ENCODE data around the gene KLHL14.

DNA sequence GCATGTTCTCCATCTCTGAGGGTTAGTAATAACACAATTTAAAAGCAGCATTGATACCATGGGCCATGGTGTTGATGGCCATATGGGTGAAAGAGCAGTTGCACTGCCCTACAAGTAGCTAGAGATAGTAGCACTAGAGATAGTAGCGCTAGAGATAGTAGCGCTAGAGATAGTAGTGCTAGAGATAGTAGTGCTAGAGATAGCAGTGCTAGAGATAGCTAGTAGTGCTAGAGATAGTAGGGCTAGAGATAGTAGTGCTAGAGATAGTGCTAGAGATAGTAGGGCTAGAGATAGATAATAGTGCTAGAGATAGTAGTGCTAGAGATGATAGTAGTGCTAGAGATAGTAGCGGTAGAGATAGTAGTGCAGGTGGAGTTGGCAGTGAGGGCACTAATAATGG lies 39.5 kb upstream of the KLHL14 start:
- TF ChIP-seq, protein P1, sequence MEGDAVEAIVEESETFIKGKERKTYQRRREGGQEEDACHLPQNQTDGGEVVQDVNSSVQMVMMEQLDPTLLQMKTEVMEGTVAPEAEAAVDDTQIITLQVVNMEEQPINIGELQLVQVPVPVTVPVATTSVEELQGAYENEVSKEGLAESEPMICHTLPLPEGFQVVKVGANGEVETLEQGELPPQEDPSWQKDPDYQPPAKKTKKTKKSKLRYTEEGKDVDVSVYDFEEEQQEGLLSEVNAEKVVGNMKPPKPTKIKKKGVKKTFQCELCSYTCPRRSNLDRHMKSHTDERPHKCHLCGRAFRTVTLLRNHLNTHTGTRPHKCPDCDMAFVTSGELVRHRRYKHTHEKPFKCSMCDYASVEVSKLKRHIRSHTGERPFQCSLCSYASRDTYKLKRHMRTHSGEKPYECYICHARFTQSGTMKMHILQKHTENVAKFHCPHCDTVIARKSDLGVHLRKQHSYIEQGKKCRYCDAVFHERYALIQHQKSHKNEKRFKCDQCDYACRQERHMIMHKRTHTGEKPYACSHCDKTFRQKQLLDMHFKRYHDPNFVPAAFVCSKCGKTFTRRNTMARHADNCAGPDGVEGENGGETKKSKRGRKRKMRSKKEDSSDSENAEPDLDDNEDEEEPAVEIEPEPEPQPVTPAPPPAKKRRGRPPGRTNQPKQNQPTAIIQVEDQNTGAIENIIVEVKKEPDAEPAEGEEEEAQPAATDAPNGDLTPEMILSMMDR (IDR thresholded peaks at IDR 0.05), result no peak
- no peak for TF ChIP-seq POLR2A (IDR thresholded peaks at IDR 0.05)

Data from heart left ventricle (tissue), 13 donors.